Cardiac septum (tissue), 1 donor: ENCODE measurements around the gene NAGLU. TPM values are rescaled to one million over a fixed set of nuclear protein-coding genes. Genes with fewer than 3 reads are reported as not detected.
A peak's percentile ranks its signal among the peaks of the same experiment; 100 is the strongest.

Experiments used
- DNase-seq: peaks from one replicate; pipeline ENCODE4 v3.0.0-alpha.2; 2020; ENCODE audit warnings: low spot score
- intact Hi-C: fragments of 100-400 bp; cut with DNase I; formaldehyde crosslinking; loops from one replicate; pipeline ENCODE4 v1.14.0; 2022
- long read RNA-seq: library from polyadenylated mRNA; unstranded; transcript quantifications from one replicate; pipeline ENCODE4 v2.0.0, GENCODE V29; 2021
- total RNA-seq: library from RNA; stranded (reverse); fragmentation: NEBNext Ultra II Directional; extraction: Animal tissue kit (Norgen Biotek cat#: 25700); gene quantifications from one replicate; pipeline ENCODE4 v1.2.1, GENCODE V29; 2021
- donor health status: DM: no; HTN: no; CAD: no.

NAGLU gene
- 12.1 TPM for total RNA-seq
- long read RNA-seq, transcript NAGLU-201 (6 exons, 2,544 nt) = major isoform, 21 of 33 reads
- long read RNA-seq, partial matches to known transcripts = 5 of 33 reads
- long read RNA-seq, other reads (novel, unspliced or antisense) = 6 of 33 reads

- intact Hi-C loops = loop anchor here (10.0 kb wide), 1 partner anchor 511 kb away; the partner anchor contains the start of gene NKIRAS2
These were observed at the start of gene NAGLU for GRCh38 chr17:42536048-42536371. NAGLU (plus strand) TSS chr17:42536241; CDS start chr17:42536273, 32 bp downstream.

GRCh38 chr17:42488032-42488431 lies 48.0 kb upstream of the NAGLU start:
- no peak for DNase-seq
- intact Hi-C loops = no loop called here

More at GRCh38 chr17:42536048-42536371, at the start of gene NAGLU:
- DNase-seq = peak; percentile 99

- no peak for DNase-seq
- intact Hi-C loops = no loop called here
These were observed 42.7 kb upstream of the NAGLU start for GRCh38 chr17:42493319-42493718.

- intact Hi-C loops = no loop called here
- no peak for DNase-seq
These were observed 41.4 kb upstream of the NAGLU start for GRCh38 chr17:42494673-42495072.

GRCh38 chr17:42498828-42499227 lies 37.2 kb upstream of the NAGLU start:
- intact Hi-C loops = no loop called here
- DNase-seq = no peak

GRCh38 chr17:42502091-42502490 lies 34.0 kb upstream of the NAGLU start:
- intact Hi-C loops = no loop called here
- DNase-seq = no peak

GRCh38 chr17:42502926-42503325 lies 33.1 kb upstream of the NAGLU start:
- no peak for DNase-seq
- intact Hi-C loops = no loop called here

- intact Hi-C loops = no loop called here
- no peak for DNase-seq
These were observed 28.4 kb upstream of the NAGLU start for GRCh38 chr17:42507671-42508070.

GRCh38 chr17:42508426-42509165 lies 27.4 kb upstream of the NAGLU start:
- intact Hi-C loops = no loop called here
- no peak for DNase-seq

- intact Hi-C loops = no loop called here
- DNase-seq = no peak
These were observed 26.6 kb upstream of the NAGLU start for GRCh38 chr17:42509409-42509808.

- intact Hi-C loops = no loop called here
These were observed 26.2 kb upstream of the NAGLU start for GRCh38 chr17:42509841-42510240.

GRCh38 chr17:42512246-42512645 lies 23.8 kb upstream of the NAGLU start:
- no peak for DNase-seq
- intact Hi-C loops = no loop called here

More at GRCh38 chr17:42509841-42510240, 26.2 kb upstream of the NAGLU start:
- no peak for DNase-seq

GRCh38 chr17:42512733-42513251 lies 23.2 kb upstream of the NAGLU start:
- intact Hi-C loops = no loop called here

GRCh38 chr17:42513686-42514085 lies 22.4 kb upstream of the NAGLU start:
- DNase-seq = no peak
- intact Hi-C loops = no loop called here

More at GRCh38 chr17:42512733-42513251, 23.2 kb upstream of the NAGLU start:
- DNase-seq = no peak

- intact Hi-C loops = no loop called here
- DNase-seq = no peak
These were observed 21.8 kb upstream of the NAGLU start for GRCh38 chr17:42514279-42514678.

- no peak for DNase-seq
- intact Hi-C loops = loop anchor here (5.0 kb wide), 2 partner anchors 93 to 108 kb away; partner anchors contain the start of gene CAVIN1
These were observed 21.2 kb upstream of the NAGLU start for GRCh38 chr17:42514867-42515266.

GRCh38 chr17:42517516-42517915 lies 18.5 kb upstream of the NAGLU start:
- DNase-seq = peak; percentile 92
- intact Hi-C loops = loop anchor here (5.0 kb wide), 2 partner anchors 95 to 110 kb away; partner anchors contain the start of gene CAVIN1

- intact Hi-C loops = loop anchor here (2.0 to 5.0 kb wide), 5 partner anchors 59 to 195 kb away; partner anchors contain the start of genes ATP6V0A1 and CAVIN1
- peak; percentile 89 for DNase-seq
These were observed 17.8 kb upstream of the NAGLU start for GRCh38 chr17:42518046-42518754.

- no peak for DNase-seq
- intact Hi-C loops = loop anchor here (2.0 to 5.0 kb wide), 5 partner anchors 60 to 196 kb away; partner anchors contain the start of genes ATP6V0A1 and CAVIN1
These were observed 17.1 kb upstream of the NAGLU start for GRCh38 chr17:42518755-42519545.
